Neural crest cell (in vitro differentiated cells): ENCODE measurements around the gene CD300A. TPM values are rescaled to one million over a fixed set of nuclear protein-coding genes. Genes with fewer than 3 reads are reported as not detected.

Source experiments
- DNase-seq: peaks from one replicate; pipeline ENCODE4 v3.0.0; 2021; ENCODE audit warnings: low read depth, mixed read lengths, low spot score
- H3K27ac Mint-ChIP-seq: one replicate; pipeline ENCODE4 v1.8.0; 2021; ENCODE audit warnings: mild to moderate bottlenecking, mixed read lengths; ENCODE audit not compliant: unreplicated experiment
- H3K27me3 Mint-ChIP-seq: 2 replicates; pipeline ENCODE4 v1.8.0; 2021; ENCODE audit warnings: low read depth, mild to moderate bottlenecking, mixed read lengths
- H3K36me3 Mint-ChIP-seq: 2 replicates; pipeline ENCODE4 v1.8.0; 2021; ENCODE audit warnings: low read depth, mild to moderate bottlenecking, mixed read lengths
- H3K4me1 Mint-ChIP-seq: 2 replicates; pipeline ENCODE4 v1.8.0; 2021; ENCODE audit warnings: mixed read lengths
- H3K4me3 Mint-ChIP-seq: one replicate; pipeline ENCODE4 v1.8.0; 2021; ENCODE audit warnings: mild to moderate bottlenecking, mixed read lengths
- H3K9me3 Mint-ChIP-seq: 2 replicates; pipeline ENCODE4 v1.8.0; 2021; ENCODE audit warnings: mixed read lengths
- CTCF ChIP-seq: fragments of 200-600 bp; sonication (generic); conservative IDR thresholded peaks from 2 replicates; pipeline ENCODE4 v1.5.0; 2021; ENCODE audit warnings: antibody characterized with exemption, mild to moderate bottlenecking
- total RNA-seq: library from RNA; stranded (reverse); gene quantifications from 2 replicates; pipeline ENCODE4 v1.2.1, GENCODE V29; 2021

CD300A gene
- total RNA-seq, 1 donor from 2014 or later, result not detected

DNA sequence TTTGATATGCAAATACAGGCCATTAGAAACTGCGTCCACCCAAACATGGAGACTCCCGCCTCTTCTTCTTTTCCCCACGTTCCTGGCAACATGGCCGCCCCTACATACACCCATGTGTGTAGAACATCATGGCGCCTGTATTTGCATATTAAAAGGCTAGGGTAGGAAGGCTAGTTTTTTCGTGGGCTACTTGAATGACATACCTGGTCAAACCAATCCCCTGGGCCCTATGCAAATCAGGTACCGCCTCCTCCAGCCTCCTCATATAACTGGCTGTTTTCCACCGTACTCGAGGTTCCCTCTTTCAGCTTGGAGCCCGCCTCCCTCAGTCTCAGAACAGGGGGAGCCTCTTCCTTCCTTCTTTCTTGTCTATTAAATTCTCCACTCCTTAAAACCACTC, 65.7 kb downstream of the CD300A start:
- Mint-ChIP-seq H3K4me1 (no peaks in the 10 kb centered on the region), H3K4me3 (no peak overlapping the region), H3K27me3 (peaks cover 50% of the 10 kb centered on the region), H3K36me3 (no peaks in the 10 kb centered on the region), H3K27ac (no peak overlapping the region), H3K9me3 (peaks cover 2% of the 10 kb centered on the region)
- DNase-seq, result no peak
- no peak for TF ChIP-seq CTCF

Other genes with a start within 250 kb of the CD300A start
- gene DNAI2, start 192.4 kb upstream of the CD300A start, total RNA-seq, result not detected in 2 replicates
- gene KIF19, start 140.4 kb upstream of the CD300A start, total RNA-seq, result 0.25 and 0.63 TPM in 2 replicates
- 12.3 and 12.7 TPM in 2 replicates for gene BTBD17, start 104.8 kb upstream of the CD300A start, total RNA-seq
- 0.23 TPM in 1 of 2 replicates, not detected in the other for gene GPR142, start 99.1 kb upstream of the CD300A start, total RNA-seq
- 3.1 and 4.6 TPM in 2 replicates for gene GPRC5C, start 34.5 kb upstream of the CD300A start, total RNA-seq
- not detected in 2 replicates for gene CD300LB, start 64.8 kb downstream of the CD300A start, total RNA-seq
- gene CD300C, start 79.5 kb downstream of the CD300A start, total RNA-seq, result not detected in 2 replicates
- not detected in 2 replicates for gene CD300H, start 100.9 kb downstream of the CD300A start, total RNA-seq
- gene CD300LD, start 125.6 kb downstream of the CD300A start, total RNA-seq, result not detected in 2 replicates
- not detected in 2 replicates for gene CD300E, start 157.1 kb downstream of the CD300A start, total RNA-seq
- gene CD300LF, start 246.3 kb downstream of the CD300A start, total RNA-seq, result not detected in 2 replicates